AG09309 (cell line): ENCODE results near the gene DPEP2.

ENCODE experiments used
- DNase-seq: peaks from one replicate; pipeline ENCODE4 v3.0.0-alpha.2; 2010; ENCODE audit warnings: low read depth
- H3K4me3 ChIP-seq: 2 replicates; pipeline ENCODE4 v1.5.1; 2011; ENCODE audit warnings: mild to moderate bottlenecking, low read depth, low read length, moderate library complexity; ENCODE audit not compliant: control insufficient read depth
- CTCF ChIP-seq: IDR thresholded peaks from 2 replicates; pipeline ENCODE4 v1.5.1; 2011; ENCODE audit warnings: mild to moderate bottlenecking, low read depth, low read length, inconsistent platforms; ENCODE audit not compliant: insufficient read depth, control insufficient read depth; ENCODE audit errors: missing control alignments

The DPEP2 gene

GRCh38 chr16:67963292-67963661 lies 36.0 kb downstream of the DPEP2 start:
- DNase-seq, result no peak
- no peak for TF ChIP-seq CTCF

GRCh38 chr16:67962135-67962534 lies 37.1 kb downstream of the DPEP2 start:
- H3K4me3 ChIP-seq, result no peak overlapping the region
- DNase-seq, result no peak
- no peak for TF ChIP-seq CTCF

More at GRCh38 chr16:67963292-67963661, 36.0 kb downstream of the DPEP2 start:
- H3K4me3 ChIP-seq, result no peak overlapping the region

- no peak overlapping the region for H3K4me3 ChIP-seq
- TF ChIP-seq CTCF, result no peak
- DNase-seq, result no peak
Observed at GRCh38 chr16:67961551-67961957, 37.7 kb downstream of the DPEP2 start.

- no peak for TF ChIP-seq CTCF
- no peak overlapping the region for H3K4me3 ChIP-seq
- DNase-seq, result no peak
Observed at GRCh38 chr16:67959536-67960329, 39.6 kb downstream of the DPEP2 start.

GRCh38 chr16:67957622-67958021 lies 41.7 kb downstream of the DPEP2 start:
- no peak for DNase-seq
- H3K4me3 ChIP-seq, result no peak overlapping the region
- TF ChIP-seq CTCF, result no peak

GRCh38 chr16:67954421-67955196 lies 44.7 kb downstream of the DPEP2 start:
- no peak overlapping the region for H3K4me3 ChIP-seq

More at GRCh38 chr16:67954421-67955196, 44.7 kb downstream of the DPEP2 start:
- DNase-seq, result no peak
- no peak for TF ChIP-seq CTCF
